Natural killer cell (primary cell): ENCODE measurements around the gene KLHL12. TPM values are rescaled to one million over a fixed set of nuclear protein-coding genes. Genes with fewer than 3 reads are reported as not detected.
"Not testable (repeated sequence)": the region's sequence is repeated elsewhere in the genome, so short reads cannot be mapped to it uniquely, and the experiment has no call there.

Source experiments
- ATAC-seq, 3 donors: fragments of 150-1000 bp in 2 of 3; fragments of 200-7000 bp in 1 of 3; cut with Tn5 transposase; 1 replicate in 1 of 3; 2 replicates in 2 of 3; pipeline ENCODE4 v1.10.0; 2021; ENCODE audit warnings: mild to moderate bottlenecking in 2 of 3, moderate library complexity in 2 of 3
- DNase-seq, 2 donors: peaks; one replicate each; pipeline versions ENCODE4 v3.0.0 to v3.0.0-alpha.2; 2013 to 2021; ENCODE audit warnings: mixed read lengths in 1 of 2
- H3K27ac ChIP-seq: one replicate; pipeline ENCODE4 v1.5.1; 2013; ENCODE audit warnings: mild to moderate bottlenecking, low read length
- H3K27me3 ChIP-seq: one replicate; pipeline ENCODE4 v1.6.1; 2013; ENCODE audit warnings: low read length; ENCODE audit not compliant: control insufficient read depth, insufficient read depth
- H3K36me3 ChIP-seq: one replicate; pipeline ENCODE4 v1.6.1; 2013; ENCODE audit warnings: low read length; ENCODE audit not compliant: control insufficient read depth, insufficient read depth
- H3K4me1 ChIP-seq: one replicate; pipeline ENCODE4 v1.6.1; 2013; ENCODE audit warnings: low read length; ENCODE audit not compliant: control insufficient read depth, insufficient read depth
- H3K4me3 ChIP-seq: one replicate; pipeline ENCODE4 v1.5.1; 2013; ENCODE audit warnings: low read length
- H3K9me3 ChIP-seq: one replicate; pipeline ENCODE4 v1.6.1; 2013; ENCODE audit warnings: low read length; ENCODE audit not compliant: control insufficient read depth, insufficient read depth
- H3K27ac Mint-ChIP-seq, 2 donors: one replicate each; pipeline ENCODE4 v1.8.0; 2022; ENCODE audit warnings: mild to moderate bottlenecking in 2 of 2, mixed read lengths in 2 of 2, moderate library complexity in 1 of 2
- H3K27me3 Mint-ChIP-seq, 2 donors: one replicate each; pipeline ENCODE4 v1.8.0; 2022; ENCODE audit warnings: low read depth in 2 of 2, mixed read lengths in 2 of 2
- H3K36me3 Mint-ChIP-seq: one replicate; pipeline ENCODE4 v1.8.0; 2022; ENCODE audit warnings: mixed read lengths
- H3K4me1 Mint-ChIP-seq, 2 donors: one replicate each; pipeline ENCODE4 v1.8.0; 2022; ENCODE audit warnings: mixed read lengths in 2 of 2
- H3K4me3 Mint-ChIP-seq: one replicate; pipeline ENCODE4 v1.8.0; 2022; ENCODE audit warnings: mild to moderate bottlenecking, moderate library complexity, mixed read lengths
- H3K9me3 Mint-ChIP-seq, 2 donors: one replicate each; pipeline ENCODE4 v1.8.0; 2022; ENCODE audit warnings: mixed read lengths in 2 of 2
- CTCF ChIP-seq: fragments of 200-600 bp; IDR thresholded peaks from one replicate; pipeline ENCODE4 v1.8.0; 2022; ENCODE audit warnings: antibody characterized with exemption
- WGBS: methylation state at CpG from one replicate; pipeline ENCODE4 v1.1.7; 2013; ENCODE audit warnings: missing lambda C conversion rate; ENCODE audit not compliant: insufficient coverage; 5-methylcytosine and 5-hydroxymethylcytosine counted together
- intact Hi-C: fragments of 100-400 bp; cut with micrococcal nuclease; formaldehyde crosslinking; loops from one replicate; pipeline ENCODE4 v1.14.2; 2022
- total RNA-seq, 4 donors: library from RNA; stranded (reverse); fragments of 120-200 nt in 1 of 4; gene quantifications; one replicate each; pipeline versions ENCODE4 v1.2.3 to v1.2.4, GENCODE V29; 2013 to 2022

KLHL12 gene
- total RNA-seq, 3 donors from 2014 or later (not counting 1 experiment from before 2014, with no cell fraction given) = 19.2 to 23.2 (median 22.6) TPM

- Histone ChIP-seq H3K4me1 (no peaks in the 10 kb centered on the region), H3K27me3 (no peaks in the 10 kb centered on the region), H3K4me3 (no peak overlapping the region), H3K36me3 (peaks cover 53% of the 10 kb centered on the region), H3K9me3 (no peaks in the 10 kb centered on the region), H3K27ac (no peak overlapping the region)
- TF ChIP-seq CTCF = no peak
- no peak overlapping the region for H3K27ac Mint-ChIP-seq
- H3K9me3 Mint-ChIP-seq = no peaks in the 10 kb centered on the region
- ATAC-seq (no peak), DNase-seq (no peak)
- WGBS = 95% methylated on average over 4 of the region's 4 CpGs
- intact Hi-C loops = no loop called here
- H3K36me3 Mint-ChIP-seq = peaks cover 21% of the 10 kb centered on the region
- H3K4me1 Mint-ChIP-seq = no peaks in the 10 kb centered on the region
- H3K4me3 Mint-ChIP-seq = no peak overlapping the region
- H3K27me3 Mint-ChIP-seq = no peaks in the 10 kb centered on the region
These were observed 14.3 kb upstream of the KLHL12 start for GRCh38 chr1:202941372-202941771.

- peaks cover 45% of the 10 kb centered on the region for H3K36me3 ChIP-seq
- Mint-ChIP-seq H3K27me3 (no peaks in the 10 kb centered on the region), H3K9me3 (no peaks in the 10 kb centered on the region), H3K27ac (no peak overlapping the region), H3K4me1 (no peaks in the 10 kb centered on the region), H3K4me3 (no peak overlapping the region), H3K36me3 (peaks cover 21% of the 10 kb centered on the region)
- H3K27me3 ChIP-seq = no peaks in the 10 kb centered on the region
- no peak overlapping the region for H3K4me3 ChIP-seq
- ATAC-seq (no peak), DNase-seq (no peak)
- intact Hi-C loops = no loop called here
- H3K9me3 ChIP-seq = no peaks in the 10 kb centered on the region
- TF ChIP-seq CTCF = no peak
- no peaks in the 10 kb centered on the region for H3K4me1 ChIP-seq
- H3K27ac ChIP-seq = no peak overlapping the region
These were observed 13.5 kb upstream of the KLHL12 start for GRCh38 chr1:202940561-202940960.

GRCh38 chr1:202938287-202938925, 11.4 kb upstream of the KLHL12 start:
- Histone ChIP-seq H3K9me3 (no peaks in the 10 kb centered on the region), H3K4me3 (no peak overlapping the region), H3K27ac (no peak overlapping the region), H3K27me3 (no peaks in the 10 kb centered on the region), H3K36me3 (peaks cover 26% of the 10 kb centered on the region), H3K4me1 (no peaks in the 10 kb centered on the region)
- TF ChIP-seq CTCF = no peak
- Mint-ChIP-seq H3K27me3 (peaks cover 12 to 20% of the 10 kb centered on the region in 2 donors), H3K27ac (no peak overlapping the region), H3K4me3 (no peak overlapping the region), H3K9me3 (no peaks in the 10 kb centered on the region), H3K36me3 (peaks cover 11% of the 10 kb centered on the region), H3K4me1 (no peaks in the 10 kb centered on the region)
- ATAC-seq (no peak), DNase-seq (no peak)
- WGBS = 95% methylated on average over 4 of the region's 5 CpGs
- intact Hi-C loops = no loop called here

GRCh38 chr1:202936409-202936808, 9.4 kb upstream of the KLHL12 start:
- H3K36me3 ChIP-seq = peaks cover 11% of the 10 kb centered on the region
- DNase-seq, H3K4me3 Mint-ChIP-seq, H3K4me1 ChIP-seq, H3K4me1 Mint-ChIP-seq, H3K9me3 Mint-ChIP-seq, H3K27ac Mint-ChIP-seq, H3K36me3 Mint-ChIP-seq, H3K4me3 ChIP-seq, H3K27me3 ChIP-seq, ATAC-seq, H3K9me3 ChIP-seq, intact Hi-C loops, H3K27ac ChIP-seq: not testable (repeated sequence)
- H3K27me3 Mint-ChIP-seq = peaks cover 19 to 24% of the 10 kb centered on the region in 2 donors
- no CpG with 5 or more reads among the region's 6 CpGs for WGBS
